GM18505 (cell line): ENCODE results near the gene SLC5A6.
"Not testable (repeated sequence)": the region's sequence is repeated elsewhere in the genome, so short reads cannot be mapped to it uniquely, and the experiment has no call there.

Experiments
- ATAC-seq: cut with Tn5 transposase; IDR thresholded peaks from one replicate; pipeline ENCODE4 v1.9.1; 2021; ENCODE audit not compliant: unreplicated experiment
- POLR2A ChIP-seq: IDR thresholded peaks from 4 replicates; pipeline ENCODE4 v1.6.1; 2011; ENCODE audit warnings: borderline replicate concordance; ENCODE audit not compliant: insufficient read depth, insufficient read length; ENCODE audit errors: extremely low read depth

SLC5A6 gene

DNA sequence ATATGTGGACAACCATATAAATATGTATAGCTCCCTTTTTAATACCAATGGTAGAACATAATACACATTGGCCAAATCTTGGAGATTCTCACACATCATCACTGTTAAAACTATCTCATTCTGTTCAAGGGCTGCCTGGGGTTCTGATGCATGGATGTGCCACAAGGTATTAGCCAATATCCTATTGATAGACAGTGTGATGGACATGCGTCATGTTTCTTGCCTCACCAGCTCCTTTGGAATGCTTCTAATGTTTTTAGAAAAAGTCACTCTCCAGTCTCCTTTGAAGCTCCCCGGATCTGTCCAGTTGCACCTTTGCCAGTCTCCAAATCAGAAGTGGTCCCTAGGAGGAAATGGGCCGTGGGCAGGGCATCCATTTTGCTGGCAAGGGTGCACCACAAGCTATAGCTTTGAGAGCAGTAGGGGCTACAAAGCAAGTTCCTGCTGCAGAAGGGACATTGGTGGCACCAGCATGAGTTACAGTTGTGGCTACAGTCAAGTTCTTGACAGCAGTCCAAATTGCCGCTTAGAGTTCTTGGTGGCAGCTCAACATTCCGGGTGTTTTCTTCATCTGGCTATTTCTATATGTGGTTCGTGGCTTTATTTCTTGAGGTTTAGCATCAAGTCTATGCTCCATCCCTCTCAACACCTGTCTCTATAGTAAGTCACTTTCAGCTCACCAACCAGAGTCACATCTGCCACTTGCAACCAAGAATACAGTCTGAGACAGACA is 25.3 kb downstream of the SLC5A6 start:
- TF ChIP-seq POLR2A, result no peak
- no peak for ATAC-seq

DNA sequence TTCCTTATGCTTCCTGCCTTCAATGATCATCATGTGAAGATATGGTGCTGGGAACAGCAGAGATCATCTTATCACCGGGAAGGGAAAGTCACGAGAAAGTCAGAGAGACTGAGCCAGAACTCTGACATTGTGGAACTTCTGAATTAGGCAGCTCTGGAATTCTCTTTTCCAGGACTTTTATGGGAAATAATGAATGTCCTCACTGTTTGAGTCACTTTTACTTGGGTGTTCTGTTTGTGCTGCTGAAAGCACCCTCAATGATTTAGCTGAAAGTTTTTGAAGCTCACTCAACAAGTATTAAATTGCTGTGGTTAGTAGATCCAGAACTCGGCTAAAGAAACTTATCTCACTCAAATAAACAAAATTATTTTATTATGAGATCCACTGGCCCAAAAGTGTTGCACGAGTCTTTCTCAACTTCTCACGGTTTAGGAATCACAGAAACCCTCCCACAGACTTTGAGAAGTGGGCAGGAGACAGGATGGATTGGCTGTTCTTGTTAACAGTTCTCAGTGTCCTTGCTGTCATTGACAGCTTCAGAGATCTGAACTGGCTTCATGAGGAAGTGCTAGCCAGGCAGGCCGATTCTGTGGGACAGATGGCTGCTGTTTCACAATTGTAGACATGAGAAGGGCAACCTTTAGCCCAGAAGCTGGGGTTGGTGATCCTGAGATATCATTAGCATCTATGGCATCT is 26.6 kb downstream of the SLC5A6 start:
- no peak for ATAC-seq
- no peak for TF ChIP-seq POLR2A

DNA sequence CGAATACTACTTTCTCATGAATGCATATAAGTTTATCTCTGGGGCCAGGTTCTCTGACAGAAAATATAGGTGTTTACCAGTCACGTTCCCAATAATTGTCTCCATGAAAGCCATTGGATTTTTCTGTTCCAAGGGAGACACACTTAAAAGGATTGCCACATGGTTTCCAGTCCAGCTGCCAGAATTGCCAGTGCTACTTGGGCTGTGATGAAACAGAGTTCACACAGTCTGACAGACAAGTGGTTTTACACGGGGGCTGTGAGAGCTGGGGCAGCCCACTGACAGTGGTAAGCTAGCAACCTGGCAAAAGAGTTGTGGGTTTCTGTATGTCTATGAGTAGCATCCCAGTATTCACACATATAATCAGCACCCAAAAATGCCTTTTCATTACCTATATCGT is 28.0 kb downstream of the SLC5A6 start:
- no peak for ATAC-seq
- TF ChIP-seq POLR2A, result no peak

DNA sequence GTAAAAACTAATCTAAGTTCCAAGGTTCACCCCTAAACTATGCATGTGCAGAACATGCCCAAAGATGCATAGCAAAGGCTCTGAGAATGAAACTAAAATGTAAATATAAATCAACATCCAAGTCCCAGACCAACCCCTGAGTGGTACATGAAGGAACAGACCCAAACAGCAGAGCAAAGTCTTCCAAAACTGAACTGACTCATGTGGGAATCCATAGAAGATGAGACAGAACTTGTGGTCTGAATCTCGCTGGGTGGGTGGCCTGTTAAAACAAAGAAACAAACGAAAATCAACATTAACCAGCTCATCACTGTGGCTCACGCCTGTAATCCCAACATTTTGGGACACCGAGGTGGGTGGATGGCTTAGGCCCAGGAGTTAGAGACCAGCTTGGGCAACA is 29.7 kb downstream of the SLC5A6 start:
- no peak for TF ChIP-seq POLR2A
- ATAC-seq, result no peak

DNA sequence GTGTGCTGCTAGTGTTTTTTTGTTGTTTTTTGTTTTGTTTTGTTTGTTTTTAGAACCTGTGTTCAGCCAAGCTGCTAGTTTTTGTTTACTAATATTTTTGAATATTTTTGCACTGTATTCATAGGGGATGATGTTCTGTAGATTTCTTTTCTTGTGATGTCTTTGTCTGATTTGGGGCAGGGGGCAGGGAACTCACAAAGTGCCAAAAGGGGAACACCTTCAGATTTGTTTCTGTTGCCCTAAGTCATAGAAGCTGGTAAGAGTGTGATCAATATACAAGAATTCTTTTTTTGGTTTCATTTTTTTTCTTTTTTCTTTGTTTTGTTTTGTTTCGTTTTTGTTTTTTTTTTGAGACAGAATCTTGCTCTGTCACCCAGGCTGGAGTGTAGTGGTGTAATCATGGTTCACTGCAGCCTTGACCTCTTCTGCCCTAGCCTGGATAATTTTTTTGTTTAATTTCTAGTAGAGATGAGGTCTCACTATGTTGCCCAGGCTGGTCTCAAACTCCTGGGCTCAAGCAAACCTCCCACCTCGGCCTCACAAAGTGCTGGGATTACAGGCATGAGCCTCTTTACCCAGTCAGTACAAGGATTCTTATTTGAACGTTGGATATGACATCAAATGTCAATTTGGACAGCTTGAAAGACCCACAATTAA is 32.6 kb downstream of the SLC5A6 start:
- TF ChIP-seq POLR2A, result no peak
- no peak for ATAC-seq

DNA sequence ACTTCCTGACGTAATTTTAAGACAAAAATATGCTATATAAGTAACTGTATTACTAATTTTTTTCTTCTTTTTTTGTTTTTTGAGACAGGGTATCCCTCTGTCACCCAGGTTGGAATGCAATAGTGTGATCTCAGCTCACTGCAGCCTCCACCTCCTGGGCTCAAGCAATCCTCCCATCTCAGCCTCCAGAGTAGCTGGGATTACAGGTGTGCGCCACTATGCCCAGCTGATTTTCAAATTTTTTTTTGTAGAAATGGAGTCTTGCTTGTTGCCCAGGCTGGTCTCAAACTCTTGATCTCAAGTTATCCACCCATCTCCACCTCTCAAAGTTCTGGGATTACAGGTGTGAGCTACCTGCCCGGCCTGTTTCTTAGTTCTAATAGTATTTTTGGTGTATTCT is 33.6 kb downstream of the SLC5A6 start:
- ATAC-seq, result no peak
- no peak for TF ChIP-seq POLR2A

DNA sequence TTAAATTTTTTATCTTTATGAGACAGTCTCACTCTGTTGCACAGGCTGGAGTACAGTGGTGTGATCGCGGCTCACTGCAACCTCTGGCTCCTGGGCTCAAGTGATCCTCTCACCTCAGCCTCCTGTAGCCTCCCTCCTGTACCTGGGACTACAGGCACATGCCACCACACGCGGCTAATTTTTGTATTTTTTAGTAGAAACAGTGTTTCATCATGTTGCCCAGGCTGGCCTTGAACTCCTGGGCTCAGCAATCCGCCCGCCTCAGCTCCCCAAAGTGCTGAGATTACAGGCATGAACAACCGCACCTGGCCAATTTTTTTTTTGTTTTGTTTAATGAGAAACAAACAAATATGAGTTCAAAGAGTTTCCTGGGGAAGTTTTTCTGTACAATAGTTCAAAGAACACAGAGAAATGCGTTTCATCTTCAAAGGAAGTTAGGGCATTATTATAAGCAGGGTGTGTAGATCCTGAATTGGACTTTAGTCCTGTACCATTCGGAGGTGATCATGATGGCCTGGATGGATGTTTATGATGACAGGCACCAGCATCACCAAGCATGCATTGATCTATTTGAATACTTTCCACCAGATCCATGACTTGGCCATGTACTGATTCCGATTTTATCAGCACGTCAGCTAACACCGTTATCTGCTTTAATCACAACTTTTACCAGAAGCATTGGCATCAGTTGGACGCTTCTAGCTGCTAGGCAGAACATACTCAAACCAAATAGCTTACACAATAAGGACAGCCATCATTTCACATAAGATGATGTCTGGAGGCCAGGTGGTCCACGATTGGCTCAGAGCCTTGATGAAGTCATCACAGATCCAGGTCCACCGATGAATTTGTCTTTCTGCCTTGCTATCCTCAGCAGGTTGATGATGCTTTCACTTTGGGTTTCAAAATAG is 34.4 kb downstream of the SLC5A6 start:
- no peak for TF ChIP-seq POLR2A
- no peak for ATAC-seq

DNA sequence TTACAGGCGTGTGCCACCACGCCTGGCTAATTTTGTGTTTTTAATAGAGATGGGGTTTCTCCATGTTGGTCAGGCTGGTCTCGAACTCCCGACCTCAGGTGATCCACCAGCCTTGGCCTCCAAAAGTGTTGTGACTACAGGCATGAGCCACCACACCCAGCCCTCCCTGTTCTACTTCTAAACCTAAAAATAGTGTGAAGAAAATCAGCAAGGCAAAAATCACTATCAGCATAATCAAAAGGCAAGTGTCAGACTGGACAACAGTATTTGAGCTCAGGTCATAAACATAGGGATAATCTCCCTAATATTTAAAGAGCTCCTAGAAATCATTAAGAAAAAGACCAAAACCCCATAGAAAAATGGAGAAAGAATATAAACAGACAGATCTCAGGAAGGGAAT is 36.3 kb downstream of the SLC5A6 start:
- ATAC-seq, result not testable (repeated sequence)

DNA sequence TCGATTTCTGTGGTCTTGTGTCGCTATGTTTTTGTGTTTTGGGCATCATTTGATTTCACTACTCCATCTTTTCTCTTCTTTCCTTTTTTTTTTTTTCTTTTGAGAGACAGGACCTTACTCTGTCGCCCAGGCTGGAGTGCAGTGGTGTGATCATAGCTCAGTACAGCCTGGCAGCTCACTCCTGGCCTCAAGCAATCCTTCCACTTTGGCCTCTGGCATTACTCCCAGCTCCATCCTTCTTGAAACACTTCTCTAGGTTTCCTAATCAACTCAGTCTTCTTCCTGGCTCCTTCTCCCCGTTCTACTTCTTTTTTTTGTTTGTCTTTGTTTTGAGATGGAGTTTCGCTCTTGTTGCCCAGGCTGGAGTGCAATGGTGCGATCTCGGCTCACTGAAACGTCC is 36.7 kb downstream of the SLC5A6 start:
- no peak for TF ChIP-seq POLR2A
- no peak for ATAC-seq

DNA sequence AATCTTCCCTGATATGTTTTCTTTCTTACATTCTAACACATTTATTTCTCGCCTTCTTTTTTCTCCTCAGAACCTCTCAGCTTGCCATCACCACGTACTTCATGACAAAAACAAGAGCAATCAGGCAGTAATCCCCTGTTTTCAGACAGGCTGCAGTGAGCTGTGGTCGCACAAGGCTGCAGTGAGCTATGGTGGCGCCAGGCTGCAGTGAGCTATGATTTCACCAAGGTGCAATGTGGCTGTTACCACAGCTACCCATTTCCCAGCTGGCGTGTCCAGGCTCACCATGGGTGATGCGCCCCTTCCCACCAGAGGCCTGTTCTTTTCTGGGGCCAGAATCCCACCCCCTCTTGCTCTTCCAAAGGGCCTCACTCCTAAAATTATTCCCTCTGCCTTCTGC is 37.4 kb downstream of the SLC5A6 start:
- no peak for TF ChIP-seq POLR2A
- ATAC-seq, result no peak

DNA sequence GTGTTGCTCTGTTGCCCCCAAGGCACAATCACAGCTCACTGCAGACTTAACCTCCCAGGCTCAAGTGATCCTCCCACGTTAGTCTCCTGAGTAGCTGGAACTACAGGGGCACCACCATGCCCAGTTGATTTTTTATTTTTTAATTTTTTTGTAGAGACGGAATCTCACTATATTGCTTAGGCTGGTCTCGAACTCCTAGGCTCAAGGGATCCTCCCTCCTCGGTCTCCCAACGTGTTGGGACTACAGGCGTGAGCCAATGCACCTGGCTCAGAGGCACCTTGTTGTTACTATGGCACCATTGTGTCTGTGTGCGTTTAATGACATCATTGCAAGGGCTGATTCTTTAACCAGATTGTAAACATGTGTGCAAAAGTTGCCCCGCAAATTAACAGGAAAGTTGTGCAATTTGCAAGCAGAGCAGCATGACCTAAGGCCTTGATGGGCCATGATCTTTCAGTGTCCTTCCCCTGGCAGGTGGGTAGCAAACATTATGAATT is 40.7 kb downstream of the SLC5A6 start:
- ATAC-seq, result no peak
- no peak for TF ChIP-seq POLR2A

DNA sequence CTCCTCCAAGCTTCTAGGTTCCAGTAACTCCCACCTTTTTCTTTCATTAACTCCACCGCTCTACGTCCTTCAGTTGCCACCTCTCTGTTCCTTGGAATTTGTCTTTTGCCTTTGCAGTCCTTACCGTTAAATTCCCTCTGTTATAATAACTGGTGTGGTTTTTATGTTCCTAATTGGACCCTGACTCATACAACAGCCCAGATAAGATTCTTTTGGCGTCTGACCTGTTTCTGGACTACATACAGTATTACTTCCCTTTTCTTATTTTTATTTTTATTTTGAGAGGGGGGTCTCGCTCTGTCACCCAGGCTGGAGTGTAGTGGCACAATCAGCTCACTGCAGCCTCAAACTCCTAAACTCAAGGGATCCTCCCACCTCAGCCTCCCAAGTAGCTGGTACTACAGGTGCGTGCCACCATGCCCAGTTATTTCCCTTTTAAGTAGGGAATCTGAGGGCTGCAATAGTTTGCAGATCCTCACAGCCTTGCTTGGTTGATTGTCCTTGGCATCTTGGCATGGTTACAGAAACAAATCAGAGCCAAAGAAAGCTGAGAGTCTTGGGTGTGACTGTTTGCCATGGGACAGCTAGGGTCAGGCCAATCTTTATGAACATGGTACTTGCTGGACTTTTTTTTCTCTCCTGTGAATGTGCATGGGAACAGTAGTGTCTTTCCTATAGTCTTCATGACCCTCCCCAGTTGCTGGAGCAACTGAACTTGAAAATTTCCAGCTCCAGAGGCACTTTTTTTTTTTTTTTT is 41.3 kb downstream of the SLC5A6 start:
- ATAC-seq, result no peak
- no peak for TF ChIP-seq POLR2A
